H1 (cell line): ENCODE measurements around the gene THRB. TPM values are rescaled to one million over a fixed set of nuclear protein-coding genes. Genes with fewer than 3 reads are reported as not detected.

ENCODE experiments used
- CTCF ChIA-PET: fragments of 300-600 bp; sonication (Branson Sonifier 250); formaldehyde crosslinking; loops from one replicate; lab custom pipeline; 2021; ENCODE audit not compliant: partially characterized antibody; lab: Charles Lee
- POLR2A ChIA-PET: fragments of 300-600 bp; sonication (Branson Sonifier 250); formaldehyde crosslinking; loops from one replicate; lab custom pipeline; 2021; ENCODE audit warnings: inconsistent platforms; ENCODE audit not compliant: partially characterized antibody; lab: Charles Lee
- DNase-seq, 2 experiments: peaks; one replicate each; pipeline versions ENCODE4 v3.0.0 to v3.0.0-alpha.2; 2010 to 2022; ENCODE audit warnings: low spot score in 2 of 2, low read depth in 1 of 2, mixed read lengths in 1 of 2
- FAIRE-seq: peaks from 2 replicates; lab custom pipeline; 2011; peaks lifted over from hg19 to GRCh38; lab: Jason Lieb, UNC
- H2AFZ ChIP-seq: 2 replicates; pipeline ENCODE4 v1.8.1; 2012; ENCODE audit warnings: low read length, inconsistent platforms
- H2AK5ac ChIP-seq: 2 replicates; pipeline ENCODE4 v1.6.1; 2013; ENCODE audit warnings: low read depth, low read length
- H2BK120ac ChIP-seq: replicated peaks from 2 replicates; pipeline ENCODE3; 2013; ENCODE audit warnings: low read depth, low read length, inconsistent platforms
- H2BK12ac ChIP-seq: 2 replicates; pipeline ENCODE4 v1.6.1; 2013; ENCODE audit warnings: low read depth, low read length
- H2BK15ac ChIP-seq: 2 replicates; pipeline ENCODE4 v1.6.1; 2013; ENCODE audit warnings: low read length
- H2BK20ac ChIP-seq: 2 replicates; pipeline ENCODE4 v1.6.1; 2013; ENCODE audit warnings: low read length
- H2BK5ac ChIP-seq: 2 replicates; pipeline ENCODE4 v1.6.1; 2013; ENCODE audit warnings: low read depth, low read length
- H3K14ac ChIP-seq: 2 replicates; pipeline ENCODE4 v1.6.1; 2013; ENCODE audit warnings: inconsistent platforms; ENCODE audit not compliant: insufficient read length
- H3K18ac ChIP-seq: 2 replicates; pipeline ENCODE4 v1.6.1; 2013; ENCODE audit warnings: low read length; ENCODE audit errors: extremely low read depth
- H3K23ac ChIP-seq: 2 replicates; pipeline ENCODE4 v1.6.1; 2013; ENCODE audit warnings: inconsistent platforms; ENCODE audit not compliant: insufficient read length
- H3K23me2 ChIP-seq: 2 replicates; pipeline ENCODE4 v1.6.1; 2013; ENCODE audit warnings: low read depth, low read length
- H3K27ac ChIP-seq: 2 replicates; pipeline ENCODE4 v1.6.1; 2011; ENCODE audit warnings: low read depth, low read length, inconsistent platforms
- H3K27me3 ChIP-seq, 4 experiments: replicated peaks in 1 of 4; 1 replicate in 1 of 4; 2 replicates in 3 of 4; pipeline versions ENCODE4 v1.6.1 to v1.8.1; 2011 to 2013; ENCODE audit warnings: low read length in 3 of 4, mild to moderate bottlenecking in 3 of 4, inconsistent platforms in 2 of 4, mixed read lengths in 2 of 4, moderate library complexity in 1 of 4; ENCODE audit not compliant: control insufficient read depth in 3 of 4, insufficient read depth in 3 of 4; ENCODE audit errors: extremely low read depth in 1 of 4
- H3K36me3 ChIP-seq, 4 experiments: 2 replicates each; pipeline versions ENCODE4 v1.6.1 to v1.8.1; 2011 to 2013; ENCODE audit warnings: mild to moderate bottlenecking in 4 of 4, low read length in 3 of 4, moderate library complexity in 2 of 4, control low read depth in 1 of 4, inconsistent platforms in 1 of 4; ENCODE audit not compliant: insufficient read depth in 4 of 4, control insufficient read depth in 2 of 4
- H3K4ac ChIP-seq: replicated peaks from 2 replicates; pipeline ENCODE3; 2013; ENCODE audit warnings: low read length, low read depth, mixed read lengths, inconsistent platforms; ENCODE audit not compliant: insufficient read length
- H3K4me1 ChIP-seq, 4 experiments: replicated peaks in 1 of 4; 1 replicate in 1 of 4; 2 replicates in 3 of 4; pipeline versions ENCODE4 v1.6.1 to v1.8.1; 2011 to 2013; ENCODE audit warnings: low read length in 3 of 4, inconsistent platforms in 2 of 4, mixed read lengths in 1 of 4; ENCODE audit not compliant: insufficient read depth in 4 of 4, control insufficient read depth in 3 of 4
- H3K4me2 ChIP-seq, 2 experiments: 2 replicates each; pipeline versions ENCODE4 v1.6.1 to v1.8.1; 2011 to 2013; ENCODE audit warnings: low read depth in 2 of 2, low read length in 2 of 2, control low read depth in 1 of 2, inconsistent platforms in 1 of 2, mild to moderate bottlenecking in 1 of 2; ENCODE audit not compliant: insufficient read depth in 1 of 2
- H3K4me3 ChIP-seq, 4 experiments: fragments of 200-600, 300-600 bp in 1 of 4; sonication (generic), shearing (Covaris generic), sonication (Bioruptor Twin) in 1 of 4; 2 replicates each; pipeline versions ENCODE4 v1.5.1 to v1.8.1; 2011 to 2016; ENCODE audit warnings: low read length in 4 of 4, low read depth in 3 of 4, control low read depth in 2 of 4, inconsistent platforms in 2 of 4, mild to moderate bottlenecking in 2 of 4, mixed read lengths in 1 of 4, moderate library complexity in 1 of 4; ENCODE audit not compliant: insufficient read depth in 2 of 4; ENCODE audit errors: extremely low read depth in 1 of 4
- H3K56ac ChIP-seq: replicated peaks from 2 replicates; pipeline ENCODE3; 2013; ENCODE audit warnings: low read depth, mild to moderate bottlenecking, mixed read lengths, low read length, inconsistent platforms; ENCODE audit not compliant: insufficient read length
- H3K79me1 ChIP-seq: 2 replicates; pipeline ENCODE4 v1.6.1; 2013; ENCODE audit warnings: low read depth, low read length, control low read depth
- H3K79me2 ChIP-seq, 2 experiments: 2 replicates each; pipeline versions ENCODE4 v1.6.1 to v1.8.1; 2012 to 2013; ENCODE audit warnings: low read length in 2 of 2, mild to moderate bottlenecking in 2 of 2, inconsistent platforms in 1 of 2; ENCODE audit not compliant: insufficient read depth in 2 of 2, control insufficient read depth in 1 of 2
- H3K9ac ChIP-seq, 4 experiments: replicated peaks in 1 of 4; 1 replicate in 1 of 4; 2 replicates in 3 of 4; pipeline versions ENCODE4 v1.6.1 to v1.8.1; 2011 to 2013; ENCODE audit warnings: low read depth in 3 of 4, low read length in 3 of 4, control low read depth in 2 of 4, mild to moderate bottlenecking in 2 of 4, moderate library complexity in 2 of 4, inconsistent platforms in 1 of 4; ENCODE audit errors: extremely low read depth in 1 of 4
- H3K9me3 ChIP-seq, 2 experiments: 2 replicates each; pipeline versions ENCODE4 v1.6.1 to v1.8.1; 2012 to 2013; ENCODE audit warnings: mild to moderate bottlenecking in 2 of 2, moderate library complexity in 2 of 2, control low read depth in 1 of 2, inconsistent platforms in 1 of 2, low read depth in 1 of 2, low read length in 1 of 2, mixed read lengths in 1 of 2; ENCODE audit not compliant: insufficient read depth in 2 of 2
- H4K20me1 ChIP-seq, 2 experiments: replicated peaks in 1 of 2; 2 replicates each; pipeline versions ENCODE3 to v1.8.1; 2011 to 2013; ENCODE audit warnings: inconsistent platforms in 2 of 2, low read length in 2 of 2, mild to moderate bottlenecking in 1 of 2; ENCODE audit not compliant: insufficient read depth in 2 of 2, control insufficient read depth in 1 of 2
- H4K5ac ChIP-seq: 2 replicates; pipeline ENCODE4 v1.6.1; 2013; ENCODE audit warnings: low read length, low read depth, mixed read lengths, inconsistent platforms; ENCODE audit not compliant: insufficient read length
- H4K8ac ChIP-seq: 2 replicates; pipeline ENCODE4 v1.8.0; 2013; ENCODE audit warnings: mild to moderate bottlenecking, moderate library complexity, low read length, inconsistent platforms; ENCODE audit not compliant: insufficient read depth; ENCODE audit errors: extremely low read depth
- H4K91ac ChIP-seq: replicated peaks from 2 replicates; pipeline ENCODE3; 2013; ENCODE audit warnings: low read length, mixed read lengths, inconsistent platforms; ENCODE audit not compliant: insufficient read length
- BACH1 ChIP-seq: IDR thresholded peaks from 2 replicates; pipeline ENCODE4 v1.6.1; 2012; ENCODE audit warnings: low read length, improper control_type of control experiment
- CBX8 ChIP-seq: fragments of 300-800, 300-1000 bp; sonication (generic); IDR thresholded peaks from 2 replicates; pipeline ENCODE4 v1.7.1; 2016; ENCODE audit warnings: low read depth, low read length, borderline replicate concordance
- HDAC2 ChIP-seq, 2 experiments: fragments of 300-600 bp in 1 of 2; sonication (generic) in 1 of 2; IDR thresholded peaks; 2 replicates each; pipeline ENCODE4 v1.6.1; 2011 to 2012; ENCODE audit warnings: low read depth in 2 of 2, low read length in 2 of 2, mild to moderate bottlenecking in 2 of 2, moderate library complexity in 2 of 2, borderline replicate concordance in 1 of 2, inconsistent platforms in 1 of 2
- KDM4A ChIP-seq: IDR thresholded peaks from one replicate; pipeline ENCODE4 v1.7.1; 2012; ENCODE audit warnings: low read depth, mild to moderate bottlenecking, moderate library complexity, low read length, inconsistent platforms; ENCODE audit not compliant: severe bottlenecking
- KDM5A ChIP-seq: fragments of 200-600 bp; IDR thresholded peaks from 2 replicates; pipeline ENCODE4 v1.7.1; 2012; ENCODE audit warnings: mild to moderate bottlenecking, low read length, inconsistent platforms, mixed read lengths
- PHF8 ChIP-seq: fragments of 200-600 bp; sonication (generic); conservative IDR thresholded peaks from 2 replicates; pipeline ENCODE4 v1.7.1; 2012; ENCODE audit warnings: low read depth, mild to moderate bottlenecking, inconsistent platforms, low read length, moderate library complexity
- POU5F1 ChIP-seq: IDR thresholded peaks from 2 replicates; pipeline ENCODE4 v1.6.1; 2011; ENCODE audit warnings: low read depth, mild to moderate bottlenecking, low read length, moderate library complexity
- SIN3A ChIP-seq, 2 experiments: IDR thresholded peaks in 1 of 2; conservative IDR thresholded peaks in 1 of 2; 2 replicates each; pipeline ENCODE4 v1.6.1; 2011 to 2012; ENCODE audit warnings: low read length in 2 of 2, improper control_type of control experiment in 1 of 2, low read depth in 1 of 2, mild to moderate bottlenecking in 1 of 2
- SIRT6 ChIP-seq: IDR thresholded peaks from one replicate; pipeline ENCODE4 v1.7.1; 2012; ENCODE audit warnings: low read length, inconsistent platforms
- TCF12 ChIP-seq: IDR thresholded peaks from 2 replicates; pipeline ENCODE4 v1.6.1; 2011; ENCODE audit warnings: low read depth, mild to moderate bottlenecking, low read length
- TEAD4 ChIP-seq: IDR thresholded peaks from 2 replicates; pipeline ENCODE4 v1.6.1; 2012; ENCODE audit warnings: low read depth, low read length, inconsistent platforms, mixed read lengths
- WGBS, 2 experiments: shearing (Covaris generic) in 1 of 2; methylation state at CpG; one replicate each; pipeline versions ENCODE4 v1.1.6 to v1.1.7; 2013 to 2015; ENCODE audit warnings: low lambda C conversion rate in 2 of 2, mixed read lengths in 2 of 2, inconsistent platforms in 1 of 2, low coverage in 1 of 2, missing lambda C conversion rate in 1 of 2; ENCODE audit not compliant: insufficient replicate concordance in 2 of 2, insufficient coverage in 1 of 2, insufficient read length in 1 of 2; ENCODE audit errors: extremely low coverage in 1 of 2, missing lambda C conversion rate in 1 of 2; 5-methylcytosine and 5-hydroxymethylcytosine counted together
- polyA plus RNA-seq, 7 experiments: library from polyadenylated mRNA; depleted of rRNA in 3 of 7; stranded (reverse) in 5 of 7; unstranded in 2 of 7; fragments of >200 nt in 5 of 7; fragments of 200-250 nt in 2 of 7; gene quantifications; 1 replicate in 5 of 7; 2 replicates in 1 of 7; 4 replicates in 1 of 7; pipeline versions ENCODE4 v1.2.1 to v1.2.3, GENCODE V29; 2011 to 2013; ENCODE audit warnings: missing spikeins in 2 of 7, mixed read lengths in 2 of 7
- total RNA-seq: library from RNA; stranded (reverse); fragmentation: NEBNext Ultra II Directional; extraction: Animal tissue kit (Norgen Biotek cat#: 25700); gene quantifications from 2 replicates; pipeline ENCODE4 v1.2.1, GENCODE V29; 2021

THRB gene
- total and polyA plus RNA-seq, 2 of the 8 experiments (the other 6 are each of a cell fraction or from before 2014, with no cell fraction given): 0.98 to 3.9 TPM

DNA sequence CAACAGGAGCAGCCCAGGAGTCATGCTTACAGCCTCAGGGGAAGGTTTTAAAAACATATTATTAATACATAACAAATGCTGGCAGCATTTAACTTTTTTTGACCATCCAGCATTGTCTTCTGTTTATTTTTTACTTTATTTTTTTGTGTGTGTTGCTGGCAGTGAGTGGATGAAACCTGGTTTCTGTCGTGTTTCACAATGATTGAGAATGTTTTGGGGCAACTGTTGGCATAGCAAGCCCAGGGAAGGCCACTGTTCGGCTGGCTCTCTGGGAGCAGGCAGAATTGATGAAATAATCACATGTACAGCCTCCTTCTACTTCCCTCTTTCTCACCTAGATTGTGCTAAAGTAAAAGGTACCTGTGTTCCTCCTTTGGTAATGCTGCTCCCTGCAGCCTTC, 359.4 kb downstream of the THRB start:
- no peak overlapping the region for H2BK15ac ChIP-seq
- no peak overlapping the region for H3K4me2 ChIP-seq
- WGBS, 2 experiments: 89% methylated on average over 2 of the region's 2 CpGs; no CpG with 5 or more reads in 1 of the 2 experiments
- H3K18ac ChIP-seq: no peak overlapping the region
- no peak overlapping the region for H3K9ac ChIP-seq
- H2BK12ac ChIP-seq: no peak overlapping the region
- no peaks in the 10 kb centered on the region for H3K9me3 ChIP-seq
- no peaks in the 10 kb centered on the region for H3K79me2 ChIP-seq
- FAIRE-seq (no peak), DNase-seq (no peak)
- no peak overlapping the region for H2BK20ac ChIP-seq
- POLR2A ChIA-PET: interaction anchor here (1.2 kb wide), 1 partner anchor 31 kb away, joined by 3 read pairs; no protein-coding TSS in a partner anchor
- H4K5ac ChIP-seq: no peak overlapping the region
- no peak overlapping the region for H3K4me3 ChIP-seq
- H4K20me1 ChIP-seq: no peaks in the 10 kb centered on the region
- H3K36me3 ChIP-seq: no peaks in the 10 kb centered on the region
- no peaks in the 10 kb centered on the region for H3K27me3 ChIP-seq
- H3K79me1 ChIP-seq: no peaks in the 10 kb centered on the region
- H2AFZ ChIP-seq: no peak overlapping the region
- no peak overlapping the region for H3K14ac ChIP-seq
- H3K4ac ChIP-seq: no peak overlapping the region
- no peak overlapping the region for H3K56ac ChIP-seq
- H2BK120ac ChIP-seq: no peak overlapping the region
- H2BK5ac ChIP-seq: no peak overlapping the region
- no peaks in the 10 kb centered on the region for H3K4me1 ChIP-seq
- no peak overlapping the region for H3K27ac ChIP-seq
- H4K8ac ChIP-seq: no peak overlapping the region
- H3K23me2 ChIP-seq: no peaks in the 10 kb centered on the region
- H2AK5ac ChIP-seq: no peak overlapping the region
- H3K23ac ChIP-seq: no peak overlapping the region
- no peak overlapping the region for H4K91ac ChIP-seq
- CTCF ChIA-PET: interaction anchor here (1.4 kb wide), 1 partner anchor 13 kb away, joined by 4 read pairs; no protein-coding TSS in a partner anchor
- TF ChIP-seq BACH1 (no peak), HDAC2 (IDR thresholded peaks at IDR 0.05; ENCODE audit: borderline replicate concordance in 1 of 2, low read depth in 2 of 2, low read length in 2 of 2) (no peak), KDM4A (no peak), TEAD4 (no peak), CBX8 (no peak), SIRT6 (no peak), PHF8 (no peak), KDM5A (no peak), SIN3A (conservative IDR thresholded peaks at IDR 0.05 in 1 of 2, IDR thresholded peaks at IDR 0.05 in 1 of 2; ENCODE audit: low read depth in 1 of 2, low read length in 2 of 2) (no peak), TCF12 (no peak), POU5F1 (no peak)
